T-helper 2 cell (primary cell): ENCODE results near the gene GPRIN3.
"Not testable (repeated sequence)": the region's sequence is repeated elsewhere in the genome, so short reads cannot be mapped to it uniquely, and the experiment has no call there.

Experiments
- DNase-seq, 5 experiments: peaks; one replicate each; pipeline versions ENCODE4 v3.0.0 to v3.0.0-alpha.2; 2012 to 2022

The GPRIN3 gene

DNA sequence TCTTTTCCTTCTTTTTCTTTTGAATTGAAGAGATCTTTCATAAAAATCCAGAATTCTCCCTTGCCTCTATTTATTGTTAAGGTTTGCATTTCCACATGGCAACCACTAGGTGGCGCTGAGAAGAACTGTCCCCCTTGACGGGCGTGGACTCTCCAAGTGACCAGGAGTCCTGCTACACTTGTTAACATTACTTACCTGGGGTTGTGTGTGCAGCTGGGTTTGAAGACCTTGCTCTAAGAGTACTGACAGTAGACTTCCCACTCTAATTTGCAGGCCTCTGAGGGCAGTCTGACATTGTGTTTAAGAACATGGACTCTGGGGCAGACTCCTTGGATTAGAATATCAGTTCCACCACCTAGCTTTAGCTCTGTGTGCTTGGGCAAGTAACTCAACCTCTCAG, 52.8 kb downstream of the GPRIN3 start:
- peak in 3 of 5 experiments; percentile 33 to 60 (median 35) for DNase-seq

DNA sequence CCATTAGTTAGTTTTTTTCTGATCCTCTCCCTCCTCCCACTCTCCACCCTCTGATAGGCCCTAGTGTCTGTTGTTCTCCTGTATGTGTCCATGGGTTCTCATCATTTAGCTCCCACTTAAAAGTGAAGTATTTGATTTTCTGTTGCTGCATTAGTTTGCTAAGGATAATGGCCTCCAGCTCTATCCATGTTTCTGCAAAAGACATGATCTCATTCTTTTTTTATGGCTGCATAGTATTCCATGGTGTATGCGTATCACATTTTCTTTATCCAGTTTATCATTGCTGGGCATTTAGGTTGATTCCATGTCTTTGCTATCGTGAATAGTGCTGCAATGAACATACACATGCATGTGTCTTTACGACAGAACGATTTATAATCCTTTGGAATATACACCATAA, 53.3 kb downstream of the GPRIN3 start:
- not testable (repeated sequence) for DNase-seq

- DNase-seq: no peak
Measured at GRCh38 chr4:89253935-89254334, 53.7 kb downstream of the GPRIN3 start.

GRCh38 chr4:89253311-89253710, 54.3 kb downstream of the GPRIN3 start:
- DNase-seq: no peak

GRCh38 chr4:89251396-89251795, 56.2 kb downstream of the GPRIN3 start:
- no peak for DNase-seq

- DNase-seq: no peak
Measured at GRCh38 chr4:89249716-89250361, 57.8 kb downstream of the GPRIN3 start.

GRCh38 chr4:89249313-89249712, 58.3 kb downstream of the GPRIN3 start:
- DNase-seq: no peak

GRCh38 chr4:89248879-89249281, 58.7 kb downstream of the GPRIN3 start:
- DNase-seq: no peak

- DNase-seq: no peak
Measured at GRCh38 chr4:89247951-89248350, 59.6 kb downstream of the GPRIN3 start.

GRCh38 chr4:89245459-89245858, 62.1 kb downstream of the GPRIN3 start:
- DNase-seq: no peak

- DNase-seq: peak in 1 of 5 experiments; percentile 21
Measured at GRCh38 chr4:89243733-89244252, 63.8 kb downstream of the GPRIN3 start.

DNA sequence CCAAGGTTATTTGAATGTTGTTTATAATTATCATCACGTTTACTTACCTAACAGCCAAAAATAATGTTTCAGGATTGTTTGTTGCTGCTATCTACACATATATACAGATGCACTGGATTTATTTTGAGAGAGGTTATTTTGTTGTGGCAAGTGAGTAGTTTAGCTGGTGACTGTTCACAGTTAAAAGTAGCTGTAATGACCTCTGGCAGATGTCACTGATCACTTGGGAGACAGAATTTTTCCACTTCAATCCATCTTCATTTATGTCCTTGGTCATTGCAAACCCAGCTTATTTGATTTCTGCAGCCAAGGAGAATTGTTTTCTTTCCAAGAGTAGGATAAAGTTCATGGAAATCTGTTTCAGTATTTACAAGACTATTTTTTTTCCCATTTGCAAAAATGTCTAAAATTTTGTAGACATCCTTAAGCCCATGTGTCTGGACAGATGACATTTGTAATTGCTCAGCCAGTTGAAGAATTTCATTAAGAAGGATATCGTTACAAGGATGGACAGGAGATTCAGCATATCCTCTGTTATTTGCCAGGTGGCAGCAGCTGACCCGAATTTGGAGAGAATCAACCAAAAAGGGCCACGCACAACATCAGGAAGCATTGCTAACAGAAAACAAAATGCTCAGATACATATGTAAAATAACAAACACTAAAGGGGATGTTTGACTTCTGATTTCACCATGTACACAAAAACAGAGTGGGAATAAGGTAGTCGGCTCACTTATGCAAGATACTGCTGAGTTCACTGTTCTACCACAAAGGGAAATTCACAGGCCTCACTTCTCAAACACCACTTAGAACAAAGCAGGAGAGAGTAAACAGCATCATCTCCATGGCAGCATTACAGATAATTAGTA, 64.5 kb downstream of the GPRIN3 start:
- DNase-seq: peak in 2 of 5 experiments; percentile 28 to 41

DNA sequence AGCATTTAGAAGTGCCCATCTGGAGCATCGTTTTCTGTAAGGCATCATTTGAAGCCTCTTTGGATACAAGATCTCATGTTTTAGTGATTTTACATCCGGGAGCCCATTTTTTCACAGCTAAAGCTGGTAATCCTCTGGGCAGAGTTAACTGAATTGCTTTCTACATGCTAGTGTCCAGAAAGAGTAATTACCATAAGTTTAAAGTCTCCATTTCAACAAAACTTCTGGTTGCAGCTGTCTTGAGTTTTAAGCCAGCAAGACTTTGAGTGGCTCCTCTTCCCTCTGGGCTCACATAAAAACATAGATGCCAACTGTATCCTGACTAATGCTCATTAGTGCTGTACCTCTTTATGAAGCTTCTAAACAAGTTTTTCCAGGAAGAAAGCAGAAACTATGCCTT, 65.4 kb downstream of the GPRIN3 start:
- DNase-seq: no peak

GRCh38 chr4:89230271-89230670, 77.3 kb downstream of the GPRIN3 start:
- no peak for DNase-seq

DNA sequence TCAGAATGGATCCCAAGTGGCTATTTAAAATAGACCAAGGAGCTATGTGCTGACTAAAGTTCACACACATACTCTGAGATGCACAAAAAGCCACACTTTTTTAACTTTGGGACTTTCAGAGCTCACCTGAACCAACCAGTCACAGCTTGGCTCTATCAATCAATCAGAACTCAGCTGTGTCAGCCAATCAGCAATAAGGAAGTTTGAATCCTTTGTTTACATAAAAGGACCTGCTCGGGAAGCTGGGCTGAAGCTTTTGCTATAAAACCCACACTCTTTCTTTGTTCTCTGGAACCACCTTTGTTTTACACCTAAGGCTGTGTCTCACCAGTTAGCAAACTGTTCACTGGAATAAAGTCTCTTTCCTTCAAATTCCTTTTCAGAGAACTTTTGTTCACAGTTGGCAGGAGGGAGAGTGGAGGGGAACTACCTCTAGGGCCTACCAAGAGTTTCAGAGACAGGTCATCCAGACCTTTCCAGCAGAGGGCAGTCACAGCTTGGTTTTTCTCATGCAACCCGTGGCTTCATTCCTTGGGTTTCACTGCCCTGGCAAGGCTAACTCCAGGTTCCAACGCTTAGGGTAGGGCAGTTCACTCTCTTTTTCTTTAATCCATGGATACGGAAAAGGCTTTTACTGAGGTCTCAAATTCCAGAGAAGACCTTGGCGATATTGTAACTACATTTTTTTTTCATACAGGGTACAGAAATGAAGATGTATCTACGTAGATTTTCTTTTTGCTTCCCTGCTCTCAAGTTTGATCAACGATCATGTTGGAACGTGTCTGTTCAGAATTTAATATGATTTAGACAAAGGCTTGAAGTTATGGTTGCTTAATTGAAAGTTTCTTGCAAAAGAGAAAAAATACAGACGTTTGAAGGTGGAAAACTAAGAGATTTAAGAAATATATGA, 80.7 kb downstream of the GPRIN3 start:
- peak; percentile 16 to 77 (median 58) for DNase-seq

DNA sequence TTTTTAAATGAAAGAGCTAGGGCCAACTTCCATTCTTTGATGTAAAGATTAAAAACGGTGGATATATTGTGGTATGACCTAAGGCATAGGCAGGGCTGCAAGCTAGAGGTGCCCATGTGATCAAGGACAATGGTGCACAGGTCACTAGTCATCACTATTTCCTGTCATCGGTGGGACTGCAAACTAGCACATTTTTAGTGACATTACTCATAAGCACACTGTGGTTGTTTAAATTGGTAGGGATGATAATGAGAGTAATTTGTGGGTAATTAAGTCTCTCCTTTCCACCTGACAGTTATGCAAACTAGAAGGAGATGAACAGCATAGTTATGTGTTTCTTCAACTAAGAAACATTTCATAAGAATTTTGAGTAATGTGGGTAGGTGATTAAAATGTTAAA, 85.4 kb downstream of the GPRIN3 start:
- peak in 1 of 5 experiments; percentile 62 for DNase-seq

DNA sequence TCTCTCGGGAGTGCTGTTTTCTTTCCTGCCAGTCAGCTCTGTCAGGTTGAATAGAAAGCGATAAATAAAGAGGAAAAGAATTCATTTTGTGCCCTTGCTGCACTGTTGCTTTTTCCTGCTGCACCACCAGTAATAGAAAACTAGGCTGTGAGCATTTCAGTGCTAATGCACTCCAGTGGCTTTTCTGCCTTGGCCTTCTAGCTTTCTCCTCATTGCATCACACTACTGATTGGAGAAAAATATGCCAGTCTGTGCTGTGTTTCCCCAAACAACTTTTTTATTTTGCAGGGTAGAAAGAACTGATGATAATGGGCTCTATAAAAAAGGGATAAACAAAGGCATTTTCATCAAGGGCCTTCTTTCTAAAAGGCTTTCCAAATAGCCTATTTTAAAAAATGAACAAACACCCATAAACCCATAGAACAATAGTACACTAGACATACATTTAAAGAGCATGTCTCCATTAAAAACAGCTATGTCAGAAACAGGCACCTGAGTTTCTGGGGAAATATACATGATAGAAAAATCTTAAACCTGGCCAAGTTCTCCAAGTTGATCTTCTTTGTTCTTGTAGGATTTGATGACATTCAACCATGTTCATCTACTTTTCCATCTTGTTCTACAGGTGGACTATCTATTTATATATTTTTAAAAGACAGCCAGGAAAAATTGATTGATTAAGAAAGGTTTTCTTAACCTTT, 86.3 kb downstream of the GPRIN3 start:
- no peak for DNase-seq

DNA sequence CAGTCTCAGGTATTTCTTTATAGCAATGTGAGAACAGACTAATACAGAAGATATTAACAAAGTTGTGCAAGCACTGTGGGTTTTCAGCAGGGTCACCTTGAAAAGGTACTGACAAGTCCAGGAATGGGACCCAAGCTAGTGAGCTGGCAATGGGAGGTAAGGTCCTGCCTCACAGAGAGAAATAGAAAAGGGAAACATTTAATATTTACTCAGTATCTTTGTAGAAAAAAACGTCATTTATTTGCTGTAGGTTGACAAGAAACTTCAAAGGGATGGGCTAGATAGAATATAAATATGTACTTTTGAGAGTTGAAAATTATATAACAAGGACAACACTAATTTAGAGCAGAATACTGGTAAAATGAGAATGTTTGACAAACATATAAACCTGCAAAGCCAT, 89.0 kb downstream of the GPRIN3 start:
- no peak for DNase-seq

DNA sequence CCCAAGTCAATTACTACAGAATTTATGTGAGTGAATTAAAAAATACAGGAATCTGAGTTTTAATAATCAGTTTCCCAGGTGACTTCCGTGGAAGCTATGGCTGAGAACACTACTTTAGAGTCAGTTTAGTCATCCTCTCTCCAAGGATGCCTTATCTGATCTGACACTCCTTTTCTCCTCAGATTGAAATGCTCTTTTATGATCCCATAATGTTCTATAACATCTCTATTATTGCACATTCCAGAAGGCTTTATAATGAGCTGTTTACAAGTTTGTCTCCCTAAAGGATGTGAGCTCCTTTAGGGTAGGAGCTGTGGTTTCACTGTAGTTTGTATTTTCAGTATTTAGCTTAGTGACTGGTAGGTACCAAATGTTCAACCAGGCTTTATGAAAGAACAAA, 90.0 kb downstream of the GPRIN3 start:
- DNase-seq: no peak

DNA sequence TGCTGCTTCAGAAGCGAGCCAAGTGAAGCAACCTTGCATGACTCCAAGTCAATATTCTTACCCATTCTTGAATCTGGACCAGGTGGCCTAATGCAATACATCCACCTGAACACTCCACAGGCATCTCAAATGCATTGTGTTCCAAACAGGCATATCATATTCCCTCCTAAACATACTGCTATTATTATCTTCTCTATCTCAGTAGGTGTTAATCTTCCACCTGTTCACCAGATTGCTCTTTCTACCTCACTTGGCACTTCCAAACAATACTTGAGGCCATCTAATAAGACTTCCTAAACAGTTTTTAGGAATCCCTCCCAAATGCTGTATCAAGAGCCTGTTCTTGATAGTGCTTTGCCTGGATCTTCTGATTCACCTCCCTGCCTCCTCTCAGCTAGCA, 90.7 kb downstream of the GPRIN3 start:
- no peak for DNase-seq

DNA sequence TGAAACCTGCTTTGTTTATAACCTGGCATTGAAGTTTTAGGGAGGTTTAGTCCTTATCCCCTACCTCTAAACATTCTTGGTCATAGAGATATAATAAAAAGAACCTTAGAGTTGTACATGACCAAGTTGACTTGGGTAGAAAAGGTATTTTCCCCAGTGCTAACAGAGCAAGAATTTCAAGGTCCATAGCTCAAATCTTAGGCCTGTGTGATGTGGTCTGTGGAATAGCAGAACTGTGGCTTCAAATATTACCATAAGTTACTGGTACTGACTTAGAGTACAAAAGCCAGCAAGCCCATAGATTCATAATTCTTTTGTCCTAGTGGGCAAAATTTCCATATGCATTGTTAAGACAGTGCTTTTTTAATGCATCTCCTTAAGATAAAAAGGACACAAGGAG, 91.2 kb downstream of the GPRIN3 start:
- no peak for DNase-seq

- no peak for DNase-seq
Measured at GRCh38 chr4:89215736-89216135, 91.9 kb downstream of the GPRIN3 start.
